Measurements from ENCODE around the gene ACTL6B. TPM values are rescaled to one million over a fixed set of nuclear protein-coding genes. Genes with fewer than 3 reads are reported as not detected.

Gene ACTL6B
- total RNA-seq, 2 experiments from 2014 or later, result not detected

- Histone ChIP-seq H3K9me3 (ENCODE audit: low read length) (no peaks in the 10 kb centered on the region), H3K79me2 (ENCODE audit: insufficient read depth, low read depth, low read length) (no peaks in the 10 kb centered on the region), H3K9me2 (ENCODE audit: insufficient read depth, low read length) (no peaks in the 10 kb centered on the region), H3K4me3 (ENCODE audit: low read depth, low read length, poor library complexity, severe bottlenecking) (no peak overlapping the region), H2AFZ (ENCODE audit: low read length) (no peak overlapping the region), H3K4me1 (ENCODE audit: insufficient read depth, low read length, poor library complexity, severe bottlenecking) (peaks cover 12% of the 10 kb centered on the region), H3K4me2 (ENCODE audit: low read length) (no peak overlapping the region), H4K20me1 (ENCODE audit: insufficient read depth, low read length) (no peaks in the 10 kb centered on the region), H3K27ac (ENCODE audit: low read depth, low read length, poor library complexity, severe bottlenecking) (no peak overlapping the region), H3K36me3 (ENCODE audit: insufficient read depth, low read length) (no peaks in the 10 kb centered on the region)
- no peak for TF ChIP-seq EZH2phosphoT487 (IDR thresholded peaks at IDR 0.05; ENCODE audit: borderline replicate concordance, low read depth, low read length)
- TF ChIP-seq, protein P1, sequence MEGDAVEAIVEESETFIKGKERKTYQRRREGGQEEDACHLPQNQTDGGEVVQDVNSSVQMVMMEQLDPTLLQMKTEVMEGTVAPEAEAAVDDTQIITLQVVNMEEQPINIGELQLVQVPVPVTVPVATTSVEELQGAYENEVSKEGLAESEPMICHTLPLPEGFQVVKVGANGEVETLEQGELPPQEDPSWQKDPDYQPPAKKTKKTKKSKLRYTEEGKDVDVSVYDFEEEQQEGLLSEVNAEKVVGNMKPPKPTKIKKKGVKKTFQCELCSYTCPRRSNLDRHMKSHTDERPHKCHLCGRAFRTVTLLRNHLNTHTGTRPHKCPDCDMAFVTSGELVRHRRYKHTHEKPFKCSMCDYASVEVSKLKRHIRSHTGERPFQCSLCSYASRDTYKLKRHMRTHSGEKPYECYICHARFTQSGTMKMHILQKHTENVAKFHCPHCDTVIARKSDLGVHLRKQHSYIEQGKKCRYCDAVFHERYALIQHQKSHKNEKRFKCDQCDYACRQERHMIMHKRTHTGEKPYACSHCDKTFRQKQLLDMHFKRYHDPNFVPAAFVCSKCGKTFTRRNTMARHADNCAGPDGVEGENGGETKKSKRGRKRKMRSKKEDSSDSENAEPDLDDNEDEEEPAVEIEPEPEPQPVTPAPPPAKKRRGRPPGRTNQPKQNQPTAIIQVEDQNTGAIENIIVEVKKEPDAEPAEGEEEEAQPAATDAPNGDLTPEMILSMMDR (conservative IDR thresholded peaks at IDR 0.05; ENCODE audit: low read length), result no peak
- CTCF ChIA-PET (ENCODE audit: unreplicated experiment), result no interaction called here
- POLR2A ChIA-PET, result interaction anchor here (1.6 kb wide), 1 partner anchor 12 kb away, joined by 6 read pairs; the partner anchor contains the start of gene MOSPD3
- no peak for DNase-seq (ENCODE audit: low spot score)
- intact Hi-C loops (cut with micrococcal nuclease; ENCODE audit: unreplicated experiment), result no loop called here
- BruUV-seq (replicated peaks), result no TSS peak
These were observed 32.1 kb downstream of the ACTL6B start for GRCh38 chr7:100623951-100624824.

- H3K27ac ChIP-seq (ENCODE audit: low read depth, low read length, poor library complexity, severe bottlenecking), result no peak overlapping the region
- POLR2A ChIA-PET, result interaction anchor here (1.9 to 2.0 kb wide), 2 partner anchors 9 to 17 kb away, joined by 4 to 6 read pairs; partner anchors contain the start of gene MOSPD3
- no peak overlapping the region for H3K4me3 ChIP-seq (ENCODE audit: low read depth, low read length, poor library complexity, severe bottlenecking)
- H3K4me1 ChIP-seq (ENCODE audit: insufficient read depth, low read length, poor library complexity, severe bottlenecking), result peaks cover 5% of the 10 kb centered on the region
- TF ChIP-seq, protein P1 (conservative IDR thresholded peaks at IDR 0.05; ENCODE audit: low read length), result no peak
- TF ChIP-seq EZH2phosphoT487 (IDR thresholded peaks at IDR 0.05; ENCODE audit: borderline replicate concordance, low read depth, low read length), result no peak
- CTCF ChIA-PET (ENCODE audit: unreplicated experiment), result no interaction called here
- H3K9me2 ChIP-seq (ENCODE audit: insufficient read depth, low read length), result no peaks in the 10 kb centered on the region
- no peaks in the 10 kb centered on the region for H3K9me3 ChIP-seq (ENCODE audit: low read length)
- BruUV-seq (replicated peaks), result no TSS peak
- no peak for DNase-seq (ENCODE audit: low spot score)
- no peaks in the 10 kb centered on the region for H3K79me2 ChIP-seq (ENCODE audit: insufficient read depth, low read depth, low read length)
- H3K36me3 ChIP-seq (ENCODE audit: insufficient read depth, low read length), result no peaks in the 10 kb centered on the region
- no peaks in the 10 kb centered on the region for H4K20me1 ChIP-seq (ENCODE audit: insufficient read depth, low read length)
- H2AFZ ChIP-seq (ENCODE audit: low read length), result no peak overlapping the region
- no peak overlapping the region for H3K4me2 ChIP-seq (ENCODE audit: low read length)
- intact Hi-C loops (cut with micrococcal nuclease; ENCODE audit: unreplicated experiment), result no loop called here
These were observed 34.7 kb downstream of the ACTL6B start for GRCh38 chr7:100621554-100621953.

GRCh38 chr7:100620804-100621203, 35.4 kb downstream of the ACTL6B start:
- TF ChIP-seq, protein P1 (conservative IDR thresholded peaks at IDR 0.05; ENCODE audit: low read length), result no peak
- TF ChIP-seq EZH2phosphoT487 (IDR thresholded peaks at IDR 0.05; ENCODE audit: borderline replicate concordance, low read depth, low read length), result no peak
- CTCF ChIA-PET (ENCODE audit: unreplicated experiment), result no interaction called here
- Histone ChIP-seq H3K9me2 (ENCODE audit: insufficient read depth, low read length) (no peaks in the 10 kb centered on the region), H3K4me3 (ENCODE audit: low read depth, low read length, poor library complexity, severe bottlenecking) (no peak overlapping the region), H3K4me2 (ENCODE audit: low read length) (no peak overlapping the region), H3K36me3 (ENCODE audit: insufficient read depth, low read length) (no peaks in the 10 kb centered on the region), H3K9me3 (ENCODE audit: low read length) (no peaks in the 10 kb centered on the region), H3K4me1 (ENCODE audit: insufficient read depth, low read length, poor library complexity, severe bottlenecking) (no peaks in the 10 kb centered on the region), H3K27ac (ENCODE audit: low read depth, low read length, poor library complexity, severe bottlenecking) (no peak overlapping the region), H3K79me2 (ENCODE audit: insufficient read depth, low read depth, low read length) (no peaks in the 10 kb centered on the region), H2AFZ (ENCODE audit: low read length) (no peak overlapping the region), H4K20me1 (ENCODE audit: insufficient read depth, low read length) (no peaks in the 10 kb centered on the region)
- BruUV-seq (replicated peaks), result no TSS peak
- intact Hi-C loops (cut with micrococcal nuclease; ENCODE audit: unreplicated experiment), result no loop called here
- POLR2A ChIA-PET, result interaction anchor here (1.9 to 2.0 kb wide), 2 partner anchors 8 to 18 kb away, joined by 4 to 6 read pairs; partner anchors contain the start of gene MOSPD3
- DNase-seq (ENCODE audit: low spot score), result no peak
